ENCODE measurements around the gene HDGFL3. TPM values are rescaled to one million over a fixed set of nuclear protein-coding genes. Genes with fewer than 3 reads are reported as not detected.

HDGFL3 gene
- total RNA-seq, 2 experiments from 2014 or later: 5.0 to 7.4 TPM

DNA sequence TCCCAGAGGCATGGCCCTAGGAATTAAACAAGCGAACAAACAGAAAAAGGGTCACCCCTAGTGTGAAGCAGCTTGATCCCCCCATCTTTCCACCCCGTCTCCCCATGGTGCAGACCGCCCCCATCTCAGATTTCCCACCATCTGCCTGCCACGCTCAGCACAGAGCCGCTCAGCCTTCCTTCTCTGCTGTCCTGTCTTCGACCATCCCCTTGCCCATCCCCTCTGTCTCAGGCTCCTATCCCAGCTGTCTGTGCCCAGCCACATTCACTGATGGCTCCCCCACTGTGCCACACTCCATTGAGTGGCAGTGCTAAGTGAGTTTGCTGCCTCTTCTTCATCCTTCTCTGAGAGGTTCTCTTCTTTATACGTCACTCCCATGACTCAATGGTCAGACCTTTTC, 128.9 kb downstream of the HDGFL3 start:
- Mint-ChIP-seq H3K4me1 (peaks cover 2% of the 10 kb centered on the region), H3K4me3 (no peak overlapping the region), H3K27ac (no peak overlapping the region), H3K27me3 (peaks cover 35% of the 10 kb centered on the region), H3K9me3 (ENCODE audit: low read depth) (peaks cover 10% of the 10 kb centered on the region), H3K36me3 (ENCODE audit: low read depth) (no peaks in the 10 kb centered on the region)
- POLR2A ChIA-PET: no interaction called here
- CTCF ChIA-PET: interaction anchor here (0.7 kb wide), 1 partner anchor 370 kb away, joined by 3 read pairs; no protein-coding TSS in a partner anchor
- intact Hi-C loops (cut with DNase I, micrococcal nuclease): no loop called here
- DNase-seq (no peak), ATAC-seq (no peak)

Other genes with a start within 250 kb of the HDGFL3 start
- gene RAMAC, start 221.6 kb downstream of the HDGFL3 start, total RNA-seq: 10 to 100 TPM; 17.3 to 19.5 TPM
- gene C15orf40, start 196.2 kb downstream of the HDGFL3 start, total RNA-seq: 10 to 100 TPM; 20.2 to 23.1 TPM
- 10 to 100 TPM; 58.3 to 77.6 TPM for gene BTBD1, start 140.6 kb downstream of the HDGFL3 start, total RNA-seq
- 1 to 10 TPM; 1.3 to 1.5 TPM for gene TM6SF1, start 100.2 kb downstream of the HDGFL3 start, total RNA-seq
- gene BNC1, start 76.8 kb upstream of the HDGFL3 start, total RNA-seq: not detected
- not detected for gene SH3GL3, start 239.5 kb upstream of the HDGFL3 start, total RNA-seq